Activated naive CD4-positive, alpha-beta T cell treated with anti-CD3 and anti-CD28 coated beads for 36 hours (primary cell): Measurements from ENCODE around the gene SEC14L3. TPM values are rescaled to one million over a fixed set of nuclear protein-coding genes. Genes with fewer than 3 reads are reported as not detected.
A peak's percentile ranks its signal among the peaks of the same experiment; 100 is the strongest.
"Not testable (repeated sequence)": the region's sequence is repeated elsewhere in the genome, so short reads cannot be mapped to it uniquely, and the experiment has no call there.

Source experiments
- CTCF ChIA-PET: fragments of 350-600 bp; sonication (Branson Sonifier 250); formaldehyde crosslinking; loops from one replicate; lab custom pipeline; 2021; ENCODE audit warnings: antibody characterized with exemption; lab: Charles Lee
- DNase-seq: peaks from one replicate; pipeline ENCODE4 v3.0.0-alpha.2; 2020
- H3K27ac Mint-ChIP-seq: one replicate; pipeline ENCODE4 v1.8.0; 2021; ENCODE audit warnings: mild to moderate bottlenecking, mixed read lengths
- H3K27me3 Mint-ChIP-seq: one replicate; pipeline ENCODE4 v1.8.0; 2021; ENCODE audit warnings: low read depth, mixed read lengths
- H3K36me3 Mint-ChIP-seq: one replicate; pipeline ENCODE4 v1.8.0; 2021; ENCODE audit warnings: low read depth, mixed read lengths
- H3K4me1 Mint-ChIP-seq: one replicate; pipeline ENCODE4 v1.8.0; 2021; ENCODE audit warnings: low read depth, mixed read lengths
- H3K4me3 Mint-ChIP-seq: one replicate; pipeline ENCODE4 v1.8.0; 2021; ENCODE audit warnings: mild to moderate bottlenecking, moderate library complexity, mixed read lengths
- H3K9me3 Mint-ChIP-seq: one replicate; pipeline ENCODE4 v1.8.0; 2021; ENCODE audit warnings: mixed read lengths
- intact Hi-C: fragments of 100-400 bp; cut with micrococcal nuclease; formaldehyde crosslinking; loops from one replicate; pipeline ENCODE4 v1.15.1; 2023
- total RNA-seq, 2 experiments: library from RNA; stranded (reverse); gene quantifications; one replicate each; pipeline ENCODE4 v1.2.3, GENCODE V29; 2021

SEC14L3 gene
- total RNA-seq, 2 experiments from 2014 or later: not detected

DNA sequence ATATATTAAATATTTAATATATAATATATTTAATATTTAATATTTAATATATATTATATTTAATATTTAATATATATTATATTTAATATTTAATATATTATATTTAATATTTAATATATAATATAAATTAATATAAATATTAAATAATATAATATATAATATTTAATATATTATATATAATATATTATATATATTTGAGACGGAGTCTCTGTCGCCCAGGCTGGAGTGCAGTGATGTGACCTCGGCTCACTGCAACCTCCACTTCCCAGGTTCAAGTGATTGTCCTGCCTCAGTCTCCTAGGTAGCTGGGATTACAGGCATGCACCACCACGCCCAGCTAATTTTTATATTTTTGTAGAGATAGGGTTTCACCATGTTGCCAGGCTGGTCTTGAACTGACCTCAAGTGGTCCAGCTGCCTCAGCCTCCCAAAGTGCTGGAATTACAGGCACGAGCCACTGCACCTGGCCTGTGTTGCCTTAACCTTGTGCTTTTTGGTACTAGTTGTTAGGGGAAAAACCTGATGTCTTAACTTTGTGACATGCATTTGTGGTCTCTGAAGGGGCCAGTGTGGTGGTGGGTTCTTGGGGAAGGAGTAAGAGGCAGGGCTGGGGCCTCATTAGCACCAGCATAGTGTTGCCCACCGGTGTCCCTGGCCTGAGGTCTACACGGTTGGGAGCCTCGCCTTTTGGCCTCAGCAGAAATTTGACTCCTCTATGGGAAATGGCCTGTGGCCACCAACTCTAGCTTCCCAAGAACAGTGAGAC lies 16.6 kb downstream of the SEC14L3 start:
- Mint-ChIP-seq H3K9me3 (no peaks in the 10 kb centered on the region), H3K36me3 (no peaks in the 10 kb centered on the region), H3K4me3 (no peak overlapping the region), H3K27me3 (peaks cover 5% of the 10 kb centered on the region), H3K4me1 (no peaks in the 10 kb centered on the region), H3K27ac (no peak overlapping the region)
- CTCF ChIA-PET: no interaction called here
- no peak for DNase-seq
- intact Hi-C loops: no loop called here

DNA sequence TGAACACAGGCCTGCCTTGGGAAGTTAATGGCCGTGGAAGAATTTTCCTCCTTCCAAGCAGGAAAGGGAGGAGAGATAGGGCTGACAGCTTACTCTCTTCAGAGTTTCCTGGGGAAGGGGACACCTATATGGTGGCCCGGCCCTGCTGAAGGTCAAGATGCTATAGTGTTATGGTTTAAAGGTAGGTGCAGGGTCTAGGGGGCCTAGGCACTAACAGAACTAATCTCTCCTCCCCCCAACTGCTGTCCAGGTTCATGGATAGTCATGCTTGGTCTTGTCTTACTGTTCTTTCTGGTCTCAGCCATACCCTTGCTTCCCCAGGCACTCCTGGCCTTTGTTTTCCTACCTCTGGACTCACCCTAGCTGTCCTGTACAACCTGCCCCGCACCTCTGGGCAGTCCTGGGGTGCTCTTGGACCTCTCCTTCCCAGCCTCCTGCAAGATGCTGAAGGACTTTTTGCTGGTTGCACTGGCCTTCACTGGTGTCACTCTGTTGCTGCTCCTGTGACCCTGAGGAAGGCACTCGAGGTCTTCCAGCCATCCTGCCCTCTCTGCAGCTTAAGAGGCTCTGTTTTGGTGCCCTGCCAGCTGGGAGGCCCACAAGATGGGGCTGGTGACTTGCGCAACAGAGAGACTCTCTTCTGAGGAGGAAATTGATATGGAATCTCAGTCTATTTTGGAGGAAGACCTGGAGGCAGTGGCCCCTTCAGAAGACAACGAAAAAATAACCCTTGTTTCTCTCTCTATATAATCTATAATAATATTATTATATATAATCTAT lies 17.9 kb downstream of the SEC14L3 start:
- H3K27ac Mint-ChIP-seq: no peak overlapping the region
- no peaks in the 10 kb centered on the region for H3K36me3 Mint-ChIP-seq
- intact Hi-C loops: no loop called here
- H3K9me3 Mint-ChIP-seq: no peaks in the 10 kb centered on the region
- no peak overlapping the region for H3K4me3 Mint-ChIP-seq
- H3K4me1 Mint-ChIP-seq: no peaks in the 10 kb centered on the region
- peak; percentile 54 for DNase-seq
- CTCF ChIA-PET: interaction anchor here (1.3 to 1.6 kb wide), 2 partner anchors 9 to 32 kb away, joined by 3 to 5 read pairs; no protein-coding TSS in a partner anchor
- peaks cover 5% of the 10 kb centered on the region for H3K27me3 Mint-ChIP-seq

DNA sequence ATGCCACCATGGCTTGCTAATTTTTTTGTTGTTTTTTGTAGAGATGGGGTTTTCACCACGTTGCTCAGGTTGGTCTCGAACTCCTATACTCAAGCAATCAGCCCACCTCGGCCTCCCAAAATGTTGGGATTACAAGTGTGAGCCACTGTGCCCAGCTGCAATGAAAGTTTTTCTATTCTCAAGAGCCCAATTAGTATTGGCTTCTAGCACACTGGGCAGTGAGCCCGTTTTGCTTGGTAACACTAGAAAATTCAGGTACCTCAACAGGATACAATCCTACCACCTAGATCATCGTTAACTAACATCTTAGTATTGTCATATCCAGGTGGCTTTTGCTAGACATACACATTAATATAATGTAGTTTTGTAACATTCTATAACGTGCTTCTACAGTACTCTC lies 19.0 kb downstream of the SEC14L3 start:
- Mint-ChIP-seq H3K27me3 (peaks cover 5% of the 10 kb centered on the region), H3K4me3 (no peak overlapping the region), H3K9me3 (no peaks in the 10 kb centered on the region), H3K4me1 (no peaks in the 10 kb centered on the region), H3K36me3 (no peaks in the 10 kb centered on the region), H3K27ac (no peak overlapping the region)
- intact Hi-C loops: no loop called here
- no peak for DNase-seq
- CTCF ChIA-PET: interaction anchor here (1.3 to 1.6 kb wide), 2 partner anchors 8 to 33 kb away, joined by 3 to 5 read pairs; no protein-coding TSS in a partner anchor

GRCh38 chr22:30451488-30451887 lies 20.3 kb downstream of the SEC14L3 start:
- H3K27me3 Mint-ChIP-seq: peaks cover 13% of the 10 kb centered on the region
- H3K4me3 Mint-ChIP-seq, H3K4me1 Mint-ChIP-seq, intact Hi-C loops, H3K9me3 Mint-ChIP-seq, H3K27ac Mint-ChIP-seq, H3K36me3 Mint-ChIP-seq, DNase-seq, CTCF ChIA-PET: not testable (repeated sequence)

GRCh38 chr22:30447656-30448055 lies 24.2 kb downstream of the SEC14L3 start:
- Mint-ChIP-seq H3K27ac (no peak overlapping the region), H3K9me3 (no peaks in the 10 kb centered on the region), H3K36me3 (no peaks in the 10 kb centered on the region), H3K27me3 (peaks cover 24% of the 10 kb centered on the region), H3K4me3 (no peak overlapping the region), H3K4me1 (peaks cover 6% of the 10 kb centered on the region)
- CTCF ChIA-PET: interaction anchor here (4.1 kb wide), 1 partner anchor 37 kb away, joined by 31 read pairs; no protein-coding TSS in a partner anchor
- no peak for DNase-seq
- intact Hi-C loops: no loop called here

- CTCF ChIA-PET: interaction anchor here (1.0 to 4.1 kb wide), 11 partner anchors 8 to 161 kb away, joined by 3 to 31 read pairs (median 5); partner anchors contain the start of gene TCN2
- Mint-ChIP-seq H3K36me3 (no peaks in the 10 kb centered on the region), H3K4me1 (peaks cover 10% of the 10 kb centered on the region), H3K27me3 (peaks cover 18% of the 10 kb centered on the region), H3K27ac (no peak overlapping the region), H3K4me3 (no peak overlapping the region), H3K9me3 (no peaks in the 10 kb centered on the region)
- intact Hi-C loops: loop anchor here (1.0 to 2.0 kb wide), 2 partner anchors 40 to 309 kb away; no protein-coding TSS in a partner anchor
- DNase-seq: no peak
Observed at GRCh38 chr22:30445438-30446145, 26.2 kb downstream of the SEC14L3 start.

DNA sequence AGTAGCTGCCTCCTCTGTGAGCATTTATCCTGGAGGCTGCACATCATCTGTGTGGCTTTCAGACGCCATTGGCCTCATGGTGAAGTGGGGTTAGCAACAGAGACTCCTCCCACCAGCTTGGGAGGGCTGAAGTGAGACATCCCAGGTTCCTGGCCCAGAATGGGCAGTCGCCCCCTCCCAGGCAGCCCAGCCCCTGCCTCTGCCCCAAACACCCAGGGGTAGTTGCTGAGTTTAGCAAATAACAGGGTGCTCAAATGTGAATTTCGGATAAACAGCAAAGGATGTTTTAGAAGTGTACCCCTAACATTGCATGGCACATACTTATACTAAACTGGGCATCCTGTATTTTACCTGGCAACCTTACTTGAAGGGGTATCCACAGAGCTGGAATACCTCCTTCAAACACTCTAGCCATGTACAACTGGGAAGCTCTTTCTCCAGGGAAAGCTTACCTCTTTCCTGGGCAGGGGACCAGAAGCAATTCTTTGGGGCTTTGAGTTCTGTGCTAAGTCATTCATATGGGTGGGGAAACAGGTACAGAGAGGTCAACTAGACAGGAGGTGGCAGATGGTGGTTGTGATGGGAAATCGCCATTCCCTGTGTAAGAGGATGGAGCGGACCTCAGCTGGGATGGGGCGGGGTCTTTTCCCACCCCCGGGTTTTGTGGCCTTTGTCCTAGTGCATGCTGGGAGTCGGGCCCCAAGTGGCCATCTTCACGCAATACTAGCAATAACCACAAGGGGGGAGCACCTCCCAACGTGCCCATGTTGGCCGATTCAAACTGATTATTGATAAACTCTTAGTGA lies 27.0 kb downstream of the SEC14L3 start:
- CTCF ChIA-PET: interaction anchor here (1.0 to 4.1 kb wide), 13 partner anchors 9 to 162 kb away, joined by 3 to 31 read pairs (median 6); partner anchors contain the start of gene TCN2
- Mint-ChIP-seq H3K27me3 (peaks cover 24% of the 10 kb centered on the region), H3K4me3 (no peak overlapping the region), H3K36me3 (no peaks in the 10 kb centered on the region), H3K9me3 (no peaks in the 10 kb centered on the region), H3K4me1 (peaks cover 10% of the 10 kb centered on the region), H3K27ac (no peak overlapping the region)
- peak; percentile 75 for DNase-seq
- intact Hi-C loops: loop anchor here (1.0 to 2.0 kb wide), 2 partner anchors 40 to 310 kb away; no protein-coding TSS in a partner anchor

DNA sequence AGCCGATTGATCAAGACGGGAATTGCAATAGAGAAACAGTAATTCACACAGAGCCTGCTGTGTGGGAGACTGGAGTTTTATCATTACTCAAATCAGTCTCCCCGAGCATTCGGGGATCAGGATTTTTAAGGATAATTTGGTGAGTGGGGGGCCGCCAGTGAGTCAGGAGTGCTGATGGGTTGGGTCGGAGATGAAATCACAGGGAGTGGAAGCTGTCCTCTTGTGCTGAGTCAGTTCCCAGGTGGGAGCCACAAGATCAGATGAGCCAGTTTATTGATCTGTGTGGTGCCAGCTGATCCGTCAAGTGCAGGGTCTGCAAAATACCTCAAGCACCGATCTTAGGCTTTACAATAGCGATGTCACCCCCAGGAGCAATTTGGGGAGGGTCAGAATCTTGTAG lies 30.7 kb downstream of the SEC14L3 start:
- H3K36me3 Mint-ChIP-seq: no peaks in the 10 kb centered on the region

GRCh38 chr22:30439836-30440235 lies 32.0 kb downstream of the SEC14L3 start:
- Mint-ChIP-seq H3K4me3 (no peak overlapping the region), H3K27ac (no peak overlapping the region), H3K4me1 (peaks cover 23% of the 10 kb centered on the region), H3K9me3 (peaks cover 8% of the 10 kb centered on the region), H3K36me3 (peaks cover 7% of the 10 kb centered on the region), H3K27me3 (peaks cover 13% of the 10 kb centered on the region)
- intact Hi-C loops: loop anchor here (5.0 kb wide), 1 partner anchor 152 kb away; the partner anchor contains the start of gene PES1
- no peak for DNase-seq
- CTCF ChIA-PET: interaction anchor here (0.6 kb wide), 1 partner anchor 222 kb away, joined by 3 read pairs; no protein-coding TSS in a partner anchor

More for the DNA sequence above, 30.7 kb downstream of the SEC14L3 start:
- H3K27ac Mint-ChIP-seq: no peak overlapping the region
- intact Hi-C loops: no loop called here
- H3K4me1 Mint-ChIP-seq: peaks cover 10% of the 10 kb centered on the region
- no peak for DNase-seq
- peaks cover 19% of the 10 kb centered on the region for H3K27me3 Mint-ChIP-seq
- CTCF ChIA-PET: no interaction called here
- H3K4me3 Mint-ChIP-seq: no peak overlapping the region
- no peaks in the 10 kb centered on the region for H3K9me3 Mint-ChIP-seq

- Mint-ChIP-seq H3K27ac (no peak overlapping the region), H3K36me3 (peaks cover 7% of the 10 kb centered on the region), H3K4me3 (no peak overlapping the region), H3K9me3 (peaks cover 8% of the 10 kb centered on the region), H3K27me3 (peaks cover 13% of the 10 kb centered on the region), H3K4me1 (peaks cover 29% of the 10 kb centered on the region)
- CTCF ChIA-PET: interaction anchor here (0.5 to 2.0 kb wide), 2 partner anchors 44 to 46 kb away, joined by 4 to 6 read pairs; no protein-coding TSS in a partner anchor
- intact Hi-C loops: loop anchor here (5.0 kb wide), 1 partner anchor 153 kb away; the partner anchor contains the start of gene PES1
- no peak for DNase-seq
Observed at GRCh38 chr22:30439226-30439625, 32.6 kb downstream of the SEC14L3 start.

- CTCF ChIA-PET: interaction anchor here (0.5 to 2.0 kb wide), 2 partner anchors 44 to 47 kb away, joined by 4 to 6 read pairs; no protein-coding TSS in a partner anchor
- Mint-ChIP-seq H3K27ac (no peak overlapping the region), H3K36me3 (peaks cover 7% of the 10 kb centered on the region), H3K4me1 (peaks cover 33% of the 10 kb centered on the region), H3K9me3 (peaks cover 8% of the 10 kb centered on the region), H3K4me3 (no peak overlapping the region), H3K27me3 (peaks cover 13% of the 10 kb centered on the region)
- DNase-seq: no peak
- intact Hi-C loops: loop anchor here (5.0 kb wide), 1 partner anchor 154 kb away; the partner anchor contains the start of gene PES1
Observed at GRCh38 chr22:30438559-30438958, 33.3 kb downstream of the SEC14L3 start.
